Panc1 (cell line): Measurements from ENCODE around the gene NRP1.

Experiments used
- POLR2AphosphoS5 ChIP-seq: IDR thresholded peaks from 2 replicates; pipeline ENCODE4 v1.6.1; 2012; ENCODE audit warnings: mild to moderate bottlenecking, low read depth, low read length, moderate library complexity
- SIN3A ChIP-seq: IDR thresholded peaks from 2 replicates; pipeline ENCODE4 v1.6.1; 2012; ENCODE audit warnings: low read depth, mild to moderate bottlenecking, low read length, moderate library complexity, borderline replicate concordance; ENCODE audit not compliant: insufficient read depth
- TCF7L2 ChIP-seq: IDR thresholded peaks from 2 replicates; pipeline ENCODE4 v1.6.1; 2011; ENCODE audit warnings: mild to moderate bottlenecking, low read depth, low read length, inconsistent platforms
- TF ChIP-seq, protein P1 (sequence below): fragments of 450-650 bp; IDR thresholded peaks from 2 replicates; pipeline ENCODE4 v1.5.1; 2017; ENCODE audit warnings: mild to moderate bottlenecking
- TF ChIP-seq, protein P2 (sequence below), 2 experiments: IDR thresholded peaks; 2 replicates each; pipeline ENCODE4 v1.6.1; 2011 to 2012; ENCODE audit warnings: low read depth in 2 of 2, control low read depth in 1 of 2, low read length in 1 of 2, mild to moderate bottlenecking in 1 of 2, moderate library complexity in 1 of 2; ENCODE audit not compliant: insufficient read depth in 1 of 2

GRCh38 chr10:33381451-33382215 is 47.2 kb upstream of the NRP1 start:
- TF ChIP-seq POLR2AphosphoS5 (no peak), TCF7L2 (no peak), SIN3A (no peak)
- TF ChIP-seq, protein P1, sequence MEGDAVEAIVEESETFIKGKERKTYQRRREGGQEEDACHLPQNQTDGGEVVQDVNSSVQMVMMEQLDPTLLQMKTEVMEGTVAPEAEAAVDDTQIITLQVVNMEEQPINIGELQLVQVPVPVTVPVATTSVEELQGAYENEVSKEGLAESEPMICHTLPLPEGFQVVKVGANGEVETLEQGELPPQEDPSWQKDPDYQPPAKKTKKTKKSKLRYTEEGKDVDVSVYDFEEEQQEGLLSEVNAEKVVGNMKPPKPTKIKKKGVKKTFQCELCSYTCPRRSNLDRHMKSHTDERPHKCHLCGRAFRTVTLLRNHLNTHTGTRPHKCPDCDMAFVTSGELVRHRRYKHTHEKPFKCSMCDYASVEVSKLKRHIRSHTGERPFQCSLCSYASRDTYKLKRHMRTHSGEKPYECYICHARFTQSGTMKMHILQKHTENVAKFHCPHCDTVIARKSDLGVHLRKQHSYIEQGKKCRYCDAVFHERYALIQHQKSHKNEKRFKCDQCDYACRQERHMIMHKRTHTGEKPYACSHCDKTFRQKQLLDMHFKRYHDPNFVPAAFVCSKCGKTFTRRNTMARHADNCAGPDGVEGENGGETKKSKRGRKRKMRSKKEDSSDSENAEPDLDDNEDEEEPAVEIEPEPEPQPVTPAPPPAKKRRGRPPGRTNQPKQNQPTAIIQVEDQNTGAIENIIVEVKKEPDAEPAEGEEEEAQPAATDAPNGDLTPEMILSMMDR, result no peak
- TF ChIP-seq, protein P2, sequence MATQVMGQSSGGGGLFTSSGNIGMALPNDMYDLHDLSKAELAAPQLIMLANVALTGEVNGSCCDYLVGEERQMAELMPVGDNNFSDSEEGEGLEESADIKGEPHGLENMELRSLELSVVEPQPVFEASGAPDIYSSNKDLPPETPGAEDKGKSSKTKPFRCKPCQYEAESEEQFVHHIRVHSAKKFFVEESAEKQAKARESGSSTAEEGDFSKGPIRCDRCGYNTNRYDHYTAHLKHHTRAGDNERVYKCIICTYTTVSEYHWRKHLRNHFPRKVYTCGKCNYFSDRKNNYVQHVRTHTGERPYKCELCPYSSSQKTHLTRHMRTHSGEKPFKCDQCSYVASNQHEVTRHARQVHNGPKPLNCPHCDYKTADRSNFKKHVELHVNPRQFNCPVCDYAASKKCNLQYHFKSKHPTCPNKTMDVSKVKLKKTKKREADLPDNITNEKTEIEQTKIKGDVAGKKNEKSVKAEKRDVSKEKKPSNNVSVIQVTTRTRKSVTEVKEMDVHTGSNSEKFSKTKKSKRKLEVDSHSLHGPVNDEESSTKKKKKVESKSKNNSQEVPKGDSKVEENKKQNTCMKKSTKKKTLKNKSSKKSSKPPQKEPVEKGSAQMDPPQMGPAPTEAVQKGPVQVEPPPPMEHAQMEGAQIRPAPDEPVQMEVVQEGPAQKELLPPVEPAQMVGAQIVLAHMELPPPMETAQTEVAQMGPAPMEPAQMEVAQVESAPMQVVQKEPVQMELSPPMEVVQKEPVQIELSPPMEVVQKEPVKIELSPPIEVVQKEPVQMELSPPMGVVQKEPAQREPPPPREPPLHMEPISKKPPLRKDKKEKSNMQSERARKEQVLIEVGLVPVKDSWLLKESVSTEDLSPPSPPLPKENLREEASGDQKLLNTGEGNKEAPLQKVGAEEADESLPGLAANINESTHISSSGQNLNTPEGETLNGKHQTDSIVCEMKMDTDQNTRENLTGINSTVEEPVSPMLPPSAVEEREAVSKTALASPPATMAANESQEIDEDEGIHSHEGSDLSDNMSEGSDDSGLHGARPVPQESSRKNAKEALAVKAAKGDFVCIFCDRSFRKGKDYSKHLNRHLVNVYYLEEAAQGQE (IDR thresholded peaks at IDR 0.05; ENCODE audit: insufficient read depth in 1 of 2, low read depth in 2 of 2, low read length in 1 of 2), result no peak
